A549 treated with CpdA at 1 μM for 4 hours (cell line): ENCODE results near the gene HCST. TPM values are rescaled to one million over a fixed set of nuclear protein-coding genes. Genes with fewer than 3 reads are reported as not detected.

ENCODE experiments used
- total RNA-seq: library from RNA; stranded (reverse); fragments of 200-300 nt; extraction: Qiagen RNA extraction; gene quantifications from 5 replicates; pipeline ENCODE4 v1.2.3, GENCODE V29; 2022; ENCODE audit warnings: low read depth

The HCST gene, protein sequence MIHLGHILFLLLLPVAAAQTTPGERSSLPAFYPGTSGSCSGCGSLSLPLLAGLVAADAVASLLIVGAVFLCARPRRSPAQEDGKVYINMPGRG
- 0.40 to 0.81 TPM (median 0.57 TPM) in 4 of 5 replicates, not detected in the other for total RNA-seq

DNA sequence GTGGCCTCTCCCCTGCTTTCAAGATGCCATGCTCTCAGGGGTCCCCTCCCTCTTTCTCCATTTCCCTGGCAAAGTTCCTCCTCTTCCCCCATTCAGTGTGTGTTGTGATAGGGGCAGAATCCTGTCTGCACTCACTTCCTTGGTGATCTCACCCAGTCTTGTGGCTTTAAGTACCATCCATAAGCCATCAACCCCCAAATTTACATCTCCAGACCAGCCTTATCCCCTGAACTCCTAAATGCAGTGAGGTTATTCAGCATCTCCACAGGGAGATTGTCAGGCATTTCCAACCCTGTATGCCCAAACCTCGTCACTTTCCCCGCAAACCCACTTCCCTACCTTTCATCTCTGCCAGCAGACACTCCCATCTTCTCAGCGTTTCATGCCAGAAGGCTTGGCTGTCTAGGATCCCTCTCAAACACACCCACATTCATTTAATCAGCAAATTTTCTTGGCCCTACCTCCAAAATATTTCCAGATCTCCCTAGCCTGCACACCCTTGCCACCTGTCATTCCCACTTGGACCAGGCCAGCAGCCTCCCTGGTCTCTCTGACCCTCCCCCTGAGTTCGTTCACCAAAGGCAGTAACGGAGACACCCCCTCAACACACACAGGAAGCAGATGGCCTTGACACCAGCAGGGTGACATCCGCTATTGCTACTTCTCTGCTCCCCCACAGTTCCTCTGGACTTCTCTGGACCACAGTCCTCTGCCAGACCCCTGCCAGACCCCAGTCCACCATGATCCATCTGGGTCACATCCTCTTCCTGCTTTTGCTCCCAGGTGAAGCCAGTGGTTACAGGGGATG, at the start of gene HCST:
TSS of gene HCST (plus strand) at position 676 of the 808 bp plus-strand sequence. CDS start at position 741, 65 bp downstream.

DNA sequence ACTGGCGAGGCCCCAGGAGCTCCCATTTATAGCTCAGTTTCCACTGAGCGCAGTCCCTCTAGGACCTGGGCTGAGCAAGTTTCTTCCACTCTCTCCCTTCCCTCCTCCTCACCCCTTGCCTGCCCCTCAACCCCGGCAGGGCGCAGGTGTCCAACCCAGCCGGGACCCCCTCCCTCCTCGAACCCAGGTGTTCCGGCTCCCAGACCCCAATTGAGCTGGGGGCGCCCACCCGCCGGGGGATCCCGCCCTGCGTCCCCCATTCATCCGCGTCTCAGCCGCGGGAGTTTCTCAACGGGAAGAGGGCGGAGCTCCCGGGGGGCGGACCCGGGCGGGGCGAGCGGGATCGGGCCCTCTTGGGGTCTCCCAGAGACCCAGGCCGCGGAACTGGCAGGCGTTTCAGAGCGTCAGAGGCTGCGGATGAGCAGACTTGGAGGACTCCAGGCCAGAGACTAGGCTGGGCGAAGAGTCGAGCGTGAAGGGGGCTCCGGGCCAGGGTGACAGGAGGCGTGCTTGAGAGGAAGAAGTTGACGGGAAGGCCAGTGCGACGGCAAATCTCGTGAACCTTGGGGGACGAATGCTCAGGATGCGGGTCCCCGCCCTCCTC, 45.7 kb upstream of the HCST start, which contains the start of gene KIRREL2:
TSS of gene KIRREL2 (plus strand) at position 366 of the 604 bp plus-strand sequence. CDS start at position 575, 209 bp downstream.

DNA sequence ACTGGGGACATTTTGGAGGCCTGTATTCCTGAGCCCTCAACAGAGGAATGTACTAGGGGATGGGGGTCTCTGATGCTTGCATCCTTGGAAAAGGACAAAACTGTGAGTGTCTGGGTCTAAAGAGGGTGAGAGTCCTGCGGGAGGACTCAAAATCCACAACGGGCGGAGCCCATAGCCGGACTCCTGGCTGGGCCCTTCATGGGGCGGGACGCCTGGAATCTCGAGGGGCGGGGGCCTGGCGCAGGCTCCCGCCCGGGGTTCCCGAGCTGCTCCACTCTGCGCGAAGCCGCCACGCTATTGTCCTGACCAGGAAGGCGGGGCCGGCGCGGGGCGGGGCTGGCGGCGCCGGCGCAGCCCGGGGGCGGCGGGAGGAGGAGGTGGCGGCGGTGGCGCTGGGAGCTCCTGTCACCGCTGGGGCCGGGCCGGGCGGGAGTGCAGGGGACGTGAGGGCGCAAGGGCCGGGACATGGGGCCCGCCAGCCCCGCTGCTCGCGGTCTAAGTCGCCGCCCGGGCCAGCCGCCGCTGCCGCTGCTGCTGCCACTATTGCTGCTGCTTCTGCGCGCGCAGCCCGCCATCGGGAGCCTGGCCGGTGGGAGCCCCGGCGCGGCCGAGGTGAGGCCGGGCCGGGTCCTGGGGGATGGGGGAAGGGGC, 34.0 kb upstream of the HCST start, which contains the start of gene APLP1:
TSS of gene APLP1 (plus strand) at position 403 of the 651 bp plus-strand sequence. CDS start at position 466, 63 bp downstream.

DNA sequence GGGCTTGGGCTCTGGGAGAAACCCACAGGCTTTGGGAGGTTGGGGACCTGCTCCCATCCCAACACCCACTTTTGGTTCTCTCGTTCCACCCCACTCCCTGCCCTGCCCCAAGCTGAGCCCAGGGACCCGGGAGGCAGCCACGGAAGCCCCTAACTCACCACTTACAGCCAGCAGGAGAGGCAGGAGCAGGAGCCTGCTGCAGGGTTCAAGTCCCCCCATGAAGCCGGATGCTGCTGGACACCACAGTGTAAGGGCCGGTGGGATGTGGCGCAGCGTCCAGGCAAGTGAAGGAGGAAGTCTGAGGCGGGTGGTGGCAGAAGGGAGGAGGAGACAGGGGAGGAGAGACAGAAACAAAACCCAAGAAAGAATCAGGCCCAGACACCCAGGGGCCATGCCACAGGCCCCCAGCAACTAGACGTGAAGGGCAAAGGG, 5.7 kb downstream of the HCST start, which contains the start of gene TYROBP:
TSS of gene TYROBP (minus strand) at position 286 of the 432 bp plus-strand sequence. CDS start at position 219, 67 bp downstream.

DNA sequence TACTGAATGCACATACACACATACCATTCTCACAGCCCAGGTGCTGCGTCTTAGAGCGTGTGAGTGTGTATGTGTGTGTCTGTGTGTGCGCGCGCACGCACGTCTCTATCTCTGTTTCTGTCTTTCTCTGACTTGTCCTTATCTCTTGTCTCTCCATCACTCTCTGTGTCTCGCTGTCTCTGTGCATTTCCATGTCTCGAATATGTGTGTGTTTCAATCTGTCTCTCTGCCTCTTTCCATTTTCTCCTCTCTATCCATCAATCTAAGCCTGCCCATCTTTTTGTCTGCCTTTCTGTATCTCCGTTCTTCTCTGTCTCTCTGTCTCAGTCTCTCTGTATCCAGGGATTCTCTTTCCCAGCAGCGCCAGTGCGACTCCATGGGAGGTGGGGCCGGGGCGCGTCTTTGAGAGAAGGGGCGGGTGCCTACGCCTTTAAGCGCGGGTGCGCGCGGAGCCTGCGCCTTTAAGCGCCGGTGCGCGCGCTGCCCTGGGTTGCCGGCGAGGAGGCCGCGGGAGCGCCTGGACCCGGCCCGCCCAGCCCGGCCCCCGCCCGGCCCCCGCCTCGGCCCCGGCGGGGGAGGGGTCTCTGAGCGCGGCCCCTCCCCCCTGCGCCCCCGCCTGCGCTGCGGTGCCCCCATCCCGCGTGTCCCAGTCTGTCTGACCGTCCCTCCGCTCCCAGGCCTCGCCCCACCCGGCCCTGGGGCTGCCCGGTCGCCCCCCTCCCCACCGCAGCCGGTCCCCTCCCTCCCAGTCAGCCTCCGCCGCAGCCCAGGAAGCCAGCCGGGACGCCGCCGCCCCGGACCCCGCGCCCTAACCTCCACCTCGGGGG, 33.8 kb downstream of the HCST start, which contains the start of gene LRFN3:
TSS of gene LRFN3 (plus strand) at position 464 of the 827 bp plus-strand sequence. CDS start 3,052 bp downstream, outside the sequence.

Other genes with a start within 250 kb of the HCST start
- gene UPK1A, start 236.0 kb upstream of the HCST start, total RNA-seq: 0.62 to 1.1 TPM (median 0.86 TPM) in 5 replicates
- gene ZBTB32, start 198.0 kb upstream of the HCST start, total RNA-seq: not detected in 5 replicates
- gene KMT2B, start 184.5 kb upstream of the HCST start, total RNA-seq: 51.4 to 66.0 TPM (median 58.9 TPM) in 5 replicates
- gene IGFLR1, start 160.1 kb upstream of the HCST start, total RNA-seq: 9.3 to 12.6 TPM (median 11.0 TPM) in 5 replicates
- 26.6 to 28.4 TPM (median 27.0 TPM) in 5 replicates for gene U2AF1L4, start 157.1 kb upstream of the HCST start, total RNA-seq
- gene PSENEN, start 156.9 kb upstream of the HCST start, total RNA-seq: 278 to 327 TPM (median 289 TPM) in 5 replicates
- 17.4 to 27.7 TPM (median 23.3 TPM) in 5 replicates for gene LIN37, start 154.0 kb upstream of the HCST start, total RNA-seq
- gene HSPB6, start 145.5 kb upstream of the HCST start, total RNA-seq: 0.26 to 0.50 TPM (median 0.38 TPM) in 5 replicates
- 23.9 to 34.7 TPM (median 27.4 TPM) in 5 replicates for gene PROSER3, start 144.4 kb upstream of the HCST start, total RNA-seq
- gene ARHGAP33, start 127.0 kb upstream of the HCST start, total RNA-seq: 3.5 to 8.1 TPM (median 5.6 TPM) in 5 replicates
- 0.17 to 0.50 TPM (median 0.25 TPM) in 5 replicates for gene PRODH2, start 89.7 kb upstream of the HCST start, total RNA-seq
- 0.41 to 0.83 TPM (median 0.49 TPM) in 5 replicates for gene NPHS1, start 50.0 kb upstream of the HCST start, total RNA-seq
- gene KIRREL2, start 45.6 kb upstream of the HCST start, total RNA-seq: 0.47 to 0.65 TPM (median 0.51 TPM) in 5 replicates
- 66.5 to 99.5 TPM (median 89.7 TPM) in 5 replicates for gene APLP1, start 34.0 kb upstream of the HCST start, total RNA-seq
- gene NFKBID, start 2.0 kb upstream of the HCST start, total RNA-seq: 6.9 to 9.4 TPM (median 8.2 TPM) in 5 replicates
- gene TYROBP, start 5.8 kb downstream of the HCST start, total RNA-seq: not detected in 5 replicates
- gene LRFN3, start 33.8 kb downstream of the HCST start, total RNA-seq: 16.7 to 26.3 TPM (median 20.5 TPM) in 5 replicates
- gene SDHAF1, start 92.7 kb downstream of the HCST start, total RNA-seq: 30.3 to 52.4 TPM (median 46.9 TPM) in 5 replicates
- 0.23 to 0.50 TPM (median 0.36 TPM) in 4 of 5 replicates, not detected in the other for gene SYNE4, start 106.3 kb downstream of the HCST start, total RNA-seq
- gene ALKBH6, start 111.7 kb downstream of the HCST start, total RNA-seq: 23.1 to 33.9 TPM (median 26.5 TPM) in 5 replicates
- gene CLIP3, start 130.3 kb downstream of the HCST start, total RNA-seq: 0.83 to 1.4 TPM (median 1.0 TPM) in 5 replicates
- 4.1 to 7.8 TPM (median 6.5 TPM) in 5 replicates for gene THAP8, start 151.8 kb downstream of the HCST start, total RNA-seq
- gene WDR62, start 152.4 kb downstream of the HCST start, total RNA-seq: 21.2 to 28.4 TPM (median 26.8 TPM) in 5 replicates
- gene OVOL3, start 208.6 kb downstream of the HCST start, total RNA-seq: 0.17 to 0.43 TPM (median 0.23 TPM) in 3 of 5 replicates, not detected in the others
- gene POLR2I, start 212.3 kb downstream of the HCST start, total RNA-seq: 229 to 258 TPM (median 242 TPM) in 5 replicates
- gene TBCB, start 212.9 kb downstream of the HCST start, total RNA-seq: 395 to 543 TPM (median 523 TPM) in 5 replicates
- gene CAPNS1, start 237.5 kb downstream of the HCST start, total RNA-seq: 1,446 to 2,206 TPM (median 2,101 TPM) in 5 replicates
- gene COX7A1, start 249.9 kb downstream of the HCST start, total RNA-seq: not detected in 5 replicates